H9 (cell line): ENCODE measurements around the gene SRGAP1. TPM values are rescaled to one million over a fixed set of nuclear protein-coding genes. Genes with fewer than 3 reads are reported as not detected.
A peak's percentile ranks its signal among the peaks of the same experiment; 100 is the strongest.

ENCODE experiments used
- DNase-seq: peaks from one replicate; pipeline ENCODE4 v3.0.0-alpha.2; 2017
- H2AFZ ChIP-seq: one replicate; pipeline ENCODE4 v1.6.1; 2013; ENCODE audit warnings: mild to moderate bottlenecking, low read length, control low read depth, moderate library complexity
- H2AK5ac ChIP-seq: 2 replicates; pipeline ENCODE4 v1.6.1; 2013; ENCODE audit warnings: low read length, control low read depth, mixed read lengths; ENCODE audit not compliant: insufficient read length
- H2BK120ac ChIP-seq: one replicate; pipeline ENCODE4 v1.6.1; 2013; ENCODE audit warnings: low read depth, mild to moderate bottlenecking, low read length, control low read depth, inconsistent platforms; ENCODE audit not compliant: poor library complexity, severe bottlenecking
- H2BK12ac ChIP-seq: 2 replicates; pipeline ENCODE4 v1.6.1; 2013; ENCODE audit warnings: low read length, control low read depth, mixed read lengths, low read depth; ENCODE audit not compliant: insufficient read length
- H2BK15ac ChIP-seq: 2 replicates; pipeline ENCODE4 v1.6.1; 2013; ENCODE audit warnings: low read depth, low read length, control low read depth
- H2BK20ac ChIP-seq: one replicate; pipeline ENCODE4 v1.6.1; 2013; ENCODE audit warnings: low read depth, mild to moderate bottlenecking, low read length, control low read depth, inconsistent platforms; ENCODE audit not compliant: poor library complexity, severe bottlenecking
- H2BK5ac ChIP-seq: 2 replicates; pipeline ENCODE4 v1.6.1; 2013; ENCODE audit warnings: low read length, control low read depth, mixed read lengths; ENCODE audit not compliant: insufficient read length
- H3K14ac ChIP-seq: 2 replicates; pipeline ENCODE4 v1.6.1; 2013; ENCODE audit warnings: low read length, control low read depth; ENCODE audit not compliant: insufficient read depth
- H3K18ac ChIP-seq: 2 replicates; pipeline ENCODE4 v1.6.1; 2013; ENCODE audit warnings: low read depth, mild to moderate bottlenecking, mixed read lengths, low read length, control low read depth; ENCODE audit not compliant: insufficient read length
- H3K23ac ChIP-seq: 2 replicates; pipeline ENCODE4 v1.6.1; 2013; ENCODE audit warnings: low read length, control low read depth, mixed read lengths, low read depth; ENCODE audit not compliant: insufficient read length
- H3K23me2 ChIP-seq: 2 replicates; pipeline ENCODE4 v1.6.1; 2013; ENCODE audit warnings: low read depth, mild to moderate bottlenecking, mixed read lengths, low read length, control low read depth; ENCODE audit not compliant: insufficient read length, poor library complexity, severe bottlenecking
- H3K27ac ChIP-seq: 2 replicates; pipeline ENCODE4 v1.5.1; 2013; ENCODE audit warnings: low read length, control low read depth, mixed read lengths, low read depth; ENCODE audit not compliant: insufficient read length
- H3K27me3 ChIP-seq: 2 replicates; pipeline ENCODE4 v1.6.1; 2013; ENCODE audit warnings: low read length, control low read depth, inconsistent platforms; ENCODE audit not compliant: insufficient read depth
- H3K4ac ChIP-seq: 2 replicates; pipeline ENCODE4 v1.6.1; 2013; ENCODE audit warnings: low read depth, mild to moderate bottlenecking, control low read depth, inconsistent platforms, low read length, moderate library complexity
- H3K4me1 ChIP-seq: 2 replicates; pipeline ENCODE4 v1.6.1; 2013; ENCODE audit warnings: low read length, control low read depth, inconsistent platforms; ENCODE audit not compliant: insufficient read depth
- H3K4me2 ChIP-seq: 2 replicates; pipeline ENCODE4 v1.6.1; 2013; ENCODE audit warnings: low read length, control low read depth, mixed read lengths; ENCODE audit not compliant: insufficient read length, insufficient read depth
- H3K56ac ChIP-seq: 2 replicates; pipeline ENCODE4 v1.6.1; 2013; ENCODE audit warnings: low read depth, mild to moderate bottlenecking, mixed read lengths, low read length, control low read depth; ENCODE audit not compliant: insufficient read length
- H3K79me1 ChIP-seq: 2 replicates; pipeline ENCODE4 v1.6.1; 2013; ENCODE audit warnings: low read depth, mild to moderate bottlenecking, moderate library complexity, low read length, control low read depth, inconsistent platforms; ENCODE audit not compliant: insufficient read depth, poor library complexity, severe bottlenecking
- H3K79me2 ChIP-seq: 2 replicates; pipeline ENCODE4 v1.6.1; 2013; ENCODE audit warnings: low read length, control low read depth, inconsistent platforms; ENCODE audit not compliant: insufficient read depth
- H3K9ac ChIP-seq: 2 replicates; pipeline ENCODE4 v1.6.1; 2013; ENCODE audit warnings: low read length, control low read depth, mixed read lengths; ENCODE audit not compliant: insufficient read length; ENCODE audit errors: extremely low read depth
- H3K9me3 ChIP-seq: one replicate; pipeline ENCODE4 v1.6.1; 2013; ENCODE audit warnings: low read depth, low read length, inconsistent platforms; ENCODE audit not compliant: control insufficient read depth
- H3T11ph ChIP-seq: one replicate; pipeline ENCODE4 v1.6.1; 2013; ENCODE audit warnings: mild to moderate bottlenecking, low read length, control low read depth, inconsistent platforms
- H4K20me1 ChIP-seq: one replicate; pipeline ENCODE4 v1.6.1; 2013; ENCODE audit not compliant: control insufficient read depth, insufficient read length, insufficient read depth
- H4K5ac ChIP-seq: 2 replicates; pipeline ENCODE4 v1.6.1; 2013; ENCODE audit warnings: low read depth, mild to moderate bottlenecking, mixed read lengths, low read length, control low read depth; ENCODE audit not compliant: insufficient read length
- H4K8ac ChIP-seq: replicated peaks from 2 replicates; pipeline ENCODE4 v1.6.1; 2013; ENCODE audit warnings: low read length, control low read depth, mixed read lengths, low read depth; ENCODE audit not compliant: insufficient read length
- H4K91ac ChIP-seq: 2 replicates; pipeline ENCODE4 v1.6.1; 2013; ENCODE audit warnings: low read depth, mild to moderate bottlenecking, moderate library complexity, mixed read lengths, low read length, control low read depth; ENCODE audit not compliant: insufficient read length
- H3K27ac Mint-ChIP-seq, 3 experiments: 2 replicates in 2 of 3; 3 replicates in 1 of 3; pipeline ENCODE4 v1.8.0; 2020 to 2021; ENCODE audit warnings: mixed read lengths in 3 of 3, mild to moderate bottlenecking in 1 of 3, moderate library complexity in 1 of 3
- H3K27me3 Mint-ChIP-seq: 2 replicates; pipeline ENCODE4 v1.8.0; 2021; ENCODE audit warnings: low read depth, mild to moderate bottlenecking, moderate library complexity, mixed read lengths
- H3K36me3 Mint-ChIP-seq, 3 experiments: 2 replicates in 2 of 3; 3 replicates in 1 of 3; pipeline ENCODE4 v1.8.0; 2020 to 2021; ENCODE audit warnings: low read depth in 3 of 3, mixed read lengths in 3 of 3; ENCODE audit not compliant: insufficient read depth in 1 of 3
- H3K4me1 Mint-ChIP-seq, 2 experiments: 2 replicates each; pipeline ENCODE4 v1.8.0; 2020; ENCODE audit warnings: mixed read lengths in 2 of 2
- H3K4me3 Mint-ChIP-seq, 2 experiments: 2 replicates in 1 of 2; 3 replicates in 1 of 2; pipeline ENCODE4 v1.8.0; 2020 to 2021; ENCODE audit warnings: mild to moderate bottlenecking in 2 of 2, mixed read lengths in 2 of 2, moderate library complexity in 1 of 2
- H3K9me3 Mint-ChIP-seq, 2 experiments: 2 replicates in 1 of 2; 3 replicates in 1 of 2; pipeline ENCODE4 v1.8.0; 2020; ENCODE audit warnings: mild to moderate bottlenecking in 2 of 2, mixed read lengths in 2 of 2, moderate library complexity in 1 of 2
- WGBS: extraction: QIAGEN DNeasy Blood & Tissue Kit; methylation state at CpG from one replicate; pipeline ENCODE4 v1.1.7; 2013; ENCODE audit warnings: missing lambda C conversion rate, low lambda C conversion rate, mixed read lengths; ENCODE audit not compliant: insufficient read length; ENCODE audit errors: extremely low coverage; 5-methylcytosine and 5-hydroxymethylcytosine counted together
- total RNA-seq: library from RNA; stranded (reverse); gene quantifications from 2 replicates; pipeline ENCODE4 v1.2.1, GENCODE V29; 2021
- TF ChIP-seq, protein P1 (sequence below): fragments of 200-600 bp; sonication (generic); conservative IDR thresholded peaks from 3 replicates; pipeline ENCODE4 v1.8.0; 2021; ENCODE audit warnings: antibody characterized with exemption, mild to moderate bottlenecking

Gene SRGAP1
- total RNA-seq, 1 experiment from 2014 or later, result 4.8 TPM

DNA sequence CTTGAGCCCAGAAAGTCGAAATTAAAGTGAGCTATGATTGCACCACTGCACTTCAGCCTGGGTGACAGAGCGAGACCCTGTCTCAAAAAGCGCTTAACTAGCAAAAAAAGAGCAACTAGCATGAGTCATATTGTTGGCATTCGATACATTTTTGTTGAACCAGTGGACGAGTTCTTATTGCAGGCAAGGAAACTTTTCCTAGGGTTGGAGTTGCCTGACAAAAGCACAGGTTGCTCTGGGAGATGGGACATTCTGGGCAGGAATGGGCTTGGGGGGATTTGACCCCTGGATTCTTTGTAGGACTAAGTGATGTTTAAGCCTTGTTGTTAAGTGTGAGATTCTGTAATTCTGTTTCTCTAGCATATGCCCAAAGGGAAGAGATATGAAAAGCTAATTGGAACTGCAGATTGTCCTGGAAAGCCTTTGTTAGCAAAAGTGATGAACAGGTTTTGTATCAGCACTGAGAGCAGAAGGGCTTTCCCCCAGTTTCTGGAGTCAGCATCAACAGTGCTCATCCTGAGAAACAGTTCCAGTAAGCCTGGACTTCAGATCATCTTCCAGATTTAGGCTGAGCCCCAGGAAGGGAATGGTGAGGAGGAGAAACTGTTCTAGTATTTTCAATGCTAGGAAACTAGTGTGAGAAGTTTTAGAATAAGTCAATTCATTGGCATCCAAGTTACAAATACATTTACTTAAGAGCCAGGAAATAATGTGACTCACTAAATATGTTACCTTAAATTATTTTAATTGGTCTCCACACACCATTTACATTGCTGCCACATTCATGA is 123.1 kb downstream of the SRGAP1 start:
- peak overlapping the region in 2 of 3 experiments; percentile 21 to 70; a peak in 3 of 7 replicates for H3K27ac Mint-ChIP-seq
- no peak overlapping the region for H3K4me2 ChIP-seq
- H3K23me2 ChIP-seq, result no peaks in the 10 kb centered on the region
- H4K91ac ChIP-seq, result no peak overlapping the region
- H2BK12ac ChIP-seq, result no peak overlapping the region
- no peak overlapping the region for H3K14ac ChIP-seq
- H3K18ac ChIP-seq, result no peak overlapping the region
- no peak overlapping the region for H3K27ac ChIP-seq
- no peaks in the 10 kb centered on the region; the same call in 1 of the 2 replicates for H3K4me1 ChIP-seq
- H3K27me3 Mint-ChIP-seq, result no peaks in the 10 kb centered on the region
- no peaks in the 10 kb centered on the region for H3K27me3 ChIP-seq
- no peak overlapping the region for H3K4me3 Mint-ChIP-seq
- H2AFZ ChIP-seq, result no peak overlapping the region
- H3K79me2 ChIP-seq, result no peaks in the 10 kb centered on the region
- no peak overlapping the region for H2BK20ac ChIP-seq
- H4K8ac ChIP-seq, result no peak overlapping the region
- no peaks in the 10 kb centered on the region for H3K9me3 ChIP-seq
- no peaks in the 10 kb centered on the region for H3K79me1 ChIP-seq
- no peak overlapping the region for H2BK5ac ChIP-seq
- H3K36me3 Mint-ChIP-seq, result no peaks in the 10 kb centered on the region
- no peaks in the 10 kb centered on the region for H4K20me1 ChIP-seq
- no peak overlapping the region for H3K4ac ChIP-seq
- TF ChIP-seq, protein P1, sequence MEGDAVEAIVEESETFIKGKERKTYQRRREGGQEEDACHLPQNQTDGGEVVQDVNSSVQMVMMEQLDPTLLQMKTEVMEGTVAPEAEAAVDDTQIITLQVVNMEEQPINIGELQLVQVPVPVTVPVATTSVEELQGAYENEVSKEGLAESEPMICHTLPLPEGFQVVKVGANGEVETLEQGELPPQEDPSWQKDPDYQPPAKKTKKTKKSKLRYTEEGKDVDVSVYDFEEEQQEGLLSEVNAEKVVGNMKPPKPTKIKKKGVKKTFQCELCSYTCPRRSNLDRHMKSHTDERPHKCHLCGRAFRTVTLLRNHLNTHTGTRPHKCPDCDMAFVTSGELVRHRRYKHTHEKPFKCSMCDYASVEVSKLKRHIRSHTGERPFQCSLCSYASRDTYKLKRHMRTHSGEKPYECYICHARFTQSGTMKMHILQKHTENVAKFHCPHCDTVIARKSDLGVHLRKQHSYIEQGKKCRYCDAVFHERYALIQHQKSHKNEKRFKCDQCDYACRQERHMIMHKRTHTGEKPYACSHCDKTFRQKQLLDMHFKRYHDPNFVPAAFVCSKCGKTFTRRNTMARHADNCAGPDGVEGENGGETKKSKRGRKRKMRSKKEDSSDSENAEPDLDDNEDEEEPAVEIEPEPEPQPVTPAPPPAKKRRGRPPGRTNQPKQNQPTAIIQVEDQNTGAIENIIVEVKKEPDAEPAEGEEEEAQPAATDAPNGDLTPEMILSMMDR, result no peak
- H3K56ac ChIP-seq, result no peak overlapping the region
- no peak for DNase-seq
- no peak overlapping the region for H2AK5ac ChIP-seq
- H4K5ac ChIP-seq, result no peak overlapping the region
- H3K4me1 Mint-ChIP-seq, result peaks cover 41 to 49% of the 10 kb centered on the region in 2 experiments
- H3K23ac ChIP-seq, result no peak overlapping the region
- WGBS, result no CpG with 5 or more reads among the region's 5 CpGs
- H3T11ph ChIP-seq, result no peak overlapping the region
- H2BK15ac ChIP-seq, result no peak overlapping the region
- H2BK120ac ChIP-seq, result no peak overlapping the region
- H3K9ac ChIP-seq, result no peak overlapping the region
- no peaks in the 10 kb centered on the region for H3K9me3 Mint-ChIP-seq
